ENCODE measurements around the gene RIMBP2. TPM values are rescaled to one million over a fixed set of nuclear protein-coding genes. Genes with fewer than 3 reads are reported as not detected.

The RIMBP2 gene
- total RNA-seq, 4 donors from 2014 or later = 0.22 to 1.4 (median 1.2) TPM; not detected in 1

GRCh38 chr12:130484221-130484620 is 231.9 kb downstream of the RIMBP2 start:
- Histone ChIP-seq H3K27ac (no peak overlapping the region), H3K9me3 (peaks cover 0 to 11% (median 0%) of the 10 kb centered on the region in 4 donors), H3K4me1 (no peaks in the 10 kb centered on the region), H3K27me3 (no peaks in the 10 kb centered on the region), H3K36me3 (no peaks in the 10 kb centered on the region), H3K4me3 (no peak overlapping the region)
- DNase-seq (ENCODE audit: low spot score in 2 of 2) = no peak
- WGBS, 2 donors = 78 to 86% methylated on average over 11 of the region's 11 CpGs
- TF ChIP-seq POLR2A (IDR thresholded peaks at IDR 0.05) = no peak
- no peak for TF ChIP-seq EP300 (IDR thresholded peaks at IDR 0.05)
- TF ChIP-seq, protein P1, sequence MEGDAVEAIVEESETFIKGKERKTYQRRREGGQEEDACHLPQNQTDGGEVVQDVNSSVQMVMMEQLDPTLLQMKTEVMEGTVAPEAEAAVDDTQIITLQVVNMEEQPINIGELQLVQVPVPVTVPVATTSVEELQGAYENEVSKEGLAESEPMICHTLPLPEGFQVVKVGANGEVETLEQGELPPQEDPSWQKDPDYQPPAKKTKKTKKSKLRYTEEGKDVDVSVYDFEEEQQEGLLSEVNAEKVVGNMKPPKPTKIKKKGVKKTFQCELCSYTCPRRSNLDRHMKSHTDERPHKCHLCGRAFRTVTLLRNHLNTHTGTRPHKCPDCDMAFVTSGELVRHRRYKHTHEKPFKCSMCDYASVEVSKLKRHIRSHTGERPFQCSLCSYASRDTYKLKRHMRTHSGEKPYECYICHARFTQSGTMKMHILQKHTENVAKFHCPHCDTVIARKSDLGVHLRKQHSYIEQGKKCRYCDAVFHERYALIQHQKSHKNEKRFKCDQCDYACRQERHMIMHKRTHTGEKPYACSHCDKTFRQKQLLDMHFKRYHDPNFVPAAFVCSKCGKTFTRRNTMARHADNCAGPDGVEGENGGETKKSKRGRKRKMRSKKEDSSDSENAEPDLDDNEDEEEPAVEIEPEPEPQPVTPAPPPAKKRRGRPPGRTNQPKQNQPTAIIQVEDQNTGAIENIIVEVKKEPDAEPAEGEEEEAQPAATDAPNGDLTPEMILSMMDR (IDR thresholded peaks at IDR 0.05) = no peak

GRCh38 chr12:130483616-130484180 is 232.4 kb downstream of the RIMBP2 start:
- WGBS, 2 donors = 81 to 91% methylated on average over 8 to 22 of the region's 26 CpGs
- no peak for DNase-seq (ENCODE audit: low spot score in 2 of 2)

DNA sequence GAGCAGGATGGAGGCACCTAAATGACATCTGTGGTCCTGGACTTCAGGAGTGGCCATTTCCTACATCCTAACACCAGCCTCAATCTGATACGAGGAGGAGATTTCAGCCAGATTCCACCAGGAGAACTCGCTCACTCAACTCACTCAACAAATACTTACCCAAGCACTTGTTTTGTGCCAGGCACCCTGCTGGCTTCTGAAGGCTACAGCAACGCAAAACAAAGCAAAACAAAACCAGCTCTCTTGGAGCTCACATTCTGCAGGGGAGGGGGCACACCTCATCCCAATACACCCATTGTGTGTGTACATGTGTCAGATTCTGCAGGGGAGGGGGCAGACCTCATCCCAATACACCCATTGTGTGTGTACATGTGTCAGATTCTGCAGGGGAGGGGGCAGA is 233.7 kb downstream of the RIMBP2 start:
- H3K4me1 ChIP-seq = no peaks in the 10 kb centered on the region
- no peak overlapping the region for H3K27ac ChIP-seq
- H3K27me3 ChIP-seq = no peaks in the 10 kb centered on the region

More at GRCh38 chr12:130483616-130484180, 232.4 kb downstream of the RIMBP2 start:
- H3K36me3 ChIP-seq = no peaks in the 10 kb centered on the region
- H3K27me3 ChIP-seq = no peaks in the 10 kb centered on the region
- no peak overlapping the region for H3K27ac ChIP-seq
- no peak overlapping the region for H3K4me3 ChIP-seq
- no peaks in the 10 kb centered on the region for H3K4me1 ChIP-seq
- peaks cover 0 to 11% (median 0%) of the 10 kb centered on the region in 4 donors for H3K9me3 ChIP-seq
- TF ChIP-seq POLR2A (IDR thresholded peaks at IDR 0.05) = no peak
- no peak for TF ChIP-seq EP300 (IDR thresholded peaks at IDR 0.05)
- TF ChIP-seq, protein P1 (IDR thresholded peaks at IDR 0.05) = no peak

DNA sequence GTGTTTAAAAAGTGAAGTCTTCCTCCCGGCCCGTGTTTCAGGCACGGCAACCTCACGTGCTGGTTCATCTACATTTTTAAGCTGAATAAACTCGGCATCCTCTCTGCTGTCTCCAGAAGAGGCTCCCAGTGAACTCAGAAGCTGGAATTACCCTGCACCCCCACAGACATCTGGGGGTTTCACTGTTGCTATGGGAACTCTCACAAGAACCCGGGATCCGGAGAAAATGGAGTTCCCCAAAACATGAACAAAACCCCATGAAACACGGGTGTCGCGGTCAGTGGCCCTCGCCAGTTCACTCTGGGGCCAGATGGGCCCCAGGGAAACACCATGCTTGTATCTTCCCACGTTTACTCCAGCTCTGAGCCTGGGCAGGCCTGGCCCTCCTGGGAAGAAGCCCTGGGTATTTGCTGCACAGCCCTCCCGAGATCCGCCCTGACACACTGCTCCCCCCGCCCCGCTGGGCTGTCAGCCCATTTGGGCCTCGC is 234.7 kb downstream of the RIMBP2 start:
- no peaks in the 10 kb centered on the region for H3K27me3 ChIP-seq
- H3K4me3 ChIP-seq = no peak overlapping the region
- no peaks in the 10 kb centered on the region for H3K4me1 ChIP-seq
- TF ChIP-seq, protein P1 (IDR thresholded peaks at IDR 0.05) = no peak
- TF ChIP-seq EP300 (IDR thresholded peaks at IDR 0.05) (no peak), POLR2A (IDR thresholded peaks at IDR 0.05) (no peak)
- H3K36me3 ChIP-seq = no peaks in the 10 kb centered on the region
- H3K27ac ChIP-seq = no peak overlapping the region
- H3K9me3 ChIP-seq = peaks cover 0 to 4% (median 0%) of the 10 kb centered on the region in 4 donors
- 61 to 64% methylated on average over 16 to 17 of the region's 17 CpGs for WGBS, 2 donors
- no peak for DNase-seq (ENCODE audit: low spot score in 2 of 2)

More for the DNA sequence above, 233.7 kb downstream of the RIMBP2 start:
- H3K4me3 ChIP-seq = no peak overlapping the region
- TF ChIP-seq, protein P1 (IDR thresholded peaks at IDR 0.05) = no peak
- TF ChIP-seq POLR2A (IDR thresholded peaks at IDR 0.05) (no peak), EP300 (IDR thresholded peaks at IDR 0.05) (no peak)
- H3K9me3 ChIP-seq = peaks cover 0 to 11% (median 0%) of the 10 kb centered on the region in 4 donors
- 26 to 29% methylated on average over 3 of the region's 3 CpGs for WGBS, 2 donors
- DNase-seq (ENCODE audit: low spot score in 2 of 2) = no peak
- no peaks in the 10 kb centered on the region for H3K36me3 ChIP-seq

- no peaks in the 10 kb centered on the region for H3K27me3 ChIP-seq
- WGBS, 2 donors = 68 to 81% methylated on average over 14 of the region's 14 CpGs
Observed at GRCh38 chr12:130480887-130481286, 235.2 kb downstream of the RIMBP2 start.

More at GRCh38 chr12:130480887-130481286, 235.2 kb downstream of the RIMBP2 start:
- Histone ChIP-seq H3K4me1 (no peaks in the 10 kb centered on the region), H3K36me3 (no peaks in the 10 kb centered on the region), H3K27ac (no peak overlapping the region), H3K4me3 (no peak overlapping the region), H3K9me3 (peaks cover 0 to 4% (median 0%) of the 10 kb centered on the region in 4 donors)
- DNase-seq (ENCODE audit: low spot score in 2 of 2) = no peak
- no peak for TF ChIP-seq EP300 (IDR thresholded peaks at IDR 0.05)
- no peak for TF ChIP-seq POLR2A (IDR thresholded peaks at IDR 0.05)
- TF ChIP-seq, protein P1 (IDR thresholded peaks at IDR 0.05) = no peak

All from tibial nerve (tissue), 4 donors.